ENCODE data around the gene UBAC1.
A peak's percentile ranks its signal among the peaks of the same experiment; 100 is the strongest.

The UBAC1 gene

DNA sequence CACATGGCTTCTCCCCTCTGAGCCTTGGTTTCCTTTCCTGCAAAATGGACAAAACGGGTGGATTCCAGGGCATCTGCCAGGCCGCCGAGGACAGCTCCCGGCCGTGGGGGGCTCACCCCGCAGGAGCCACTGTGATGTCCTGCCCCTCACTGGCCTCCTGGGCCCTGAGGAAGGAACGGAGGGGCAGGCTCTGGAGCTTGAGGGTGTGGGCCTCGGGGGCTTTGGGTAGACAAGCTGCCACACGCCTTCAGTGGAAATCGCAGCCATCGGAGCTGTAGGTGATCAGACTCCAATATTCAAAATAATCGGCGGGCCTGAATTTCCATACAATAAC lies 32.2 kb upstream of the UBAC1 start:
- no peak for DNase-seq

DNA sequence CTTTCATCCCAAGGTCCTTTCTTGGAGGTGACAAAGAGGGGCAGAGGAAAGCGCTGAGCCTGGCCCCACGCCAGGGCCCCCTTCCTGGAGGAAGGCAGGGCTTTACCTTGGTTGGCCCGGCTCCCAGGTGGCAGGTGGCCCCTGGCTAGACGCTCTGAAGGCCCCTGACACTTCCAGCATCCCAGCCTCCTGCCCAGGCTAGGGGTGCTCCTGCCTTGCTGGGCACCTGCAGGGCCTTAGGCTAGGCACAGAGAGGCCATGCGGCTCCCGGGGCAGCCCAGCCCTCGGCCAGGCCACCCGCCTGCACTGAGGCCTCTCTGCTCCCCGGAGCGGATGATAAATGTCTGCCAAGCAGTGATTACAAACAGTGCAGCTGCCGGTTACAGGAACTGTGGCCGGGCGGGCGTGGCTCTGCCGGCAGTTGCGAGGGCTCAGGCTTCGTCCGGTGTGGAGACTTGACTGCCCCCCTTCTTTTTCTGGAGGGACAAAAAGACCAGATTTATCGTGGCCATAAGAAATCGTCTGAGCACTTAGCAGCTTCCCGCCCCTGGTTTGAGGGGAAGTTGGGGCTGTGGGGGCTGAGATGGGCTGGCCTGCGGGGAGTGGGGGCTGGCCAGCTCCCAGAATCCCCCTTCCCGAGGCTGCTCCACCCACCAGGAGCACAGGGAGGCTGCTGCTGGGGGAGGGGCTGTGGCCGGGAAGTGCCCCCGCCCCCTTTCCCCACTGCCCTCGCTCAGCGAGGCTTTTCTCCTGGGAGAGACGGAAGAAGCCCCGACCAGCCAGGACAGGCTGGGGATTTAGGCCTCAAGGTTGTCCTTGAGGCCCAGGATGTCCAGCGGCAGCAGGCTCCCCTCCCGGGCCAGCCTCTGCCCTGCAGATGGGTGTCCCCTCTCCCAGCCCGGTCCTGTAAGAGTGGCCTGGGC lies 31.6 kb upstream of the UBAC1 start:
- DNase-seq = peak; percentile 76

DNA sequence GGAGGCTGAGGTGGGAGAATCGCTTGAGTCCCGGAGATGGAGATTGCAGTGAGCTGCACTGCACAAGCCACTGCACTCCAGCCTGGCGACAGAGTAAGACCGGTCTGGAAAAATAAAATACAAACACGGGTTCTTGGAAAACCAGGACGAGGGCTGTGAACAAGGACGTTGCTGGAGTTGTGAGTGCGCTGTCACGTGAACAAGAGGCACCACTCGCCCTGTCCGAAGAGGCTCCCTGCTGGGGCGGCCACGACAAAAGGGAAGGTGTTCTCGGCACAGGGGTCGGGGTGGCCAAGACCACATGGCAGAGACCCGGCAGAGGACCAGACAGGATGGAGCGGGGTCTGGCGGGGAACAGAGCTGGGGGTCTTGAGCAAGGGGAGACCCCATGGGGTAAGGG lies 30.6 kb upstream of the UBAC1 start:
- DNase-seq = peak; percentile 72

DNA sequence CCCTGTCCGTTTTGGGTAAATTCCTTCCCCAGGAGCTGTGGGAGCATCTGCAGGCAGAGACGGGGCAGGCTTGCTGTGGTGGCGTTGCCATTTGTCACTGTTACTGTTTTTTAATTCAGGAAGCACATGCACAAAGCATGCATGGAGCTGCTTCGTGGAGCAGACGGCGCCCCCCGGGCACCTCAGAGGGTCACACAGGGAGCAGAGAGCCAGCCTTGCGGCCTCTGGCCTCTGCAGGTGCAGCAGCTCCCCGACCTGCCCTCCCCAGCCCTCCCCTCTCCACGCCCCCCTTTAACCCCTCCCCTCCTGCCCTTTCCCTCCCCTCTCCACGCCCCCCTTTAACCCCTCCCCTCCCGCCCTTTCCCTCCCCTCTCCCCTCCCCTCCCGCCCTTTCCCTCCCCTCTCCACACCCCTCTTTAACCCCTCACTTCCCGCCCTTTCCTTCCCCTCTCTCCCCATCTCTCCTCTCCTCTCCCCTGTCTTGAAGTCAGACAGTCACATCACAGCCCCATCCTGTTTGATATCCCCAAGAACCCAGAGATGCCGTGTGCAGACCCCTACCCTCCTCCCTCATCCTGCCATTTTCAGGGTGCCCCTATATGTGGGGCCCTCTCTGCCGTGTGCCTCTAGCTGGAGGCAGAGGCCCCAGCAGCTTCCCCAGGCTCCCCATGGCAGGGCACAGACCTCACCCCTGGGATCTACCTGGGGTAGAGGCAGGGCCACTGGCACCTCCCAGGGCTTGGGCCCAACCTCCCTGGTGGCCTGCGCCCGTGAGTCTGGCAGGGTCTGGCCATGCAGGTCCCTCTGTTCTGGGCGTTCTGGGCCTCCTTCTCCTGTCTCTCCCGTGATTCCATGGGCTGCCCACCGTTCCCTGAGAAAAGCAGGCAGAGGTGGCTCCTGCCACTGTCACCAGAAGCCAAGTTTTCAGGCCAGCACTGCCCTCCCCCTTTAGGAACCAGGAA lies 29.6 kb upstream of the UBAC1 start:
- peak; percentile 27 for DNase-seq

DNA sequence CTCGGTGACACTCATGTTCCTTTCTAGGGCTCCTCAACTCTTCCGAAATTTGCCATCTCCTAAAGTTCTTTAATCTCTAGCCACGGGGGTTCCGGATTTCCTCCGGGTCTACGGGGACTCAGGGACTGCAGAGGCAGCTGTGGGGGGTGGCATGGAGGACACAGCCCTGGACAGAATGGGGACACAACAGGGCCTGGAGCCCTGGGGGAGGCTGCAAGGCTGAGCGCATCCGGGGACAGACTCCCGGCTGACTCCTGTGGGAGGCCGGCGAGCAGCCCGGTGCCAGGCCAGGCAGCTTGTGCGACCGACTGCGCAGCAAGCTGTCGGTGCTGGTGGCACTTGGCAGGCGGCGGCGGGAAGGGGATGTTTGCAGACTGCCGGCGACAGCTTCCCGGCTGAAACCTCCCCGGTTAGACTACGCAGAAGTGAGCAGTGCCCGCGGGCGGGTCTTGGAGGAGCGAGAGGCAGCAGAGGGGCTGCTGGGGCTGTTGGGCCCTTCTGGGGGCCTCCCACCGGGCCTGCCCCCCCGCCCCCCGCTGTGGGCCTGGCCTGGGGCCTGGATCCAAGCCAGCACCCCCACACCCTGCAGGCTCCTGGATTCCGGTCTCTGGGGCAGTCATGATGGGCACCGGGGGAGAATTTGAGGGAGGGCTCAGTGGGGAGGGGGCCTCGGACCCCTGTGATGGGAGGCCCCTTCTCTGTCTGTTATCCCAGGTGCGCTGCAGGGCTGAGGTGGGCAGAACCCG lies 28.7 kb upstream of the UBAC1 start:
- peak; percentile 59 for DNase-seq

DNA sequence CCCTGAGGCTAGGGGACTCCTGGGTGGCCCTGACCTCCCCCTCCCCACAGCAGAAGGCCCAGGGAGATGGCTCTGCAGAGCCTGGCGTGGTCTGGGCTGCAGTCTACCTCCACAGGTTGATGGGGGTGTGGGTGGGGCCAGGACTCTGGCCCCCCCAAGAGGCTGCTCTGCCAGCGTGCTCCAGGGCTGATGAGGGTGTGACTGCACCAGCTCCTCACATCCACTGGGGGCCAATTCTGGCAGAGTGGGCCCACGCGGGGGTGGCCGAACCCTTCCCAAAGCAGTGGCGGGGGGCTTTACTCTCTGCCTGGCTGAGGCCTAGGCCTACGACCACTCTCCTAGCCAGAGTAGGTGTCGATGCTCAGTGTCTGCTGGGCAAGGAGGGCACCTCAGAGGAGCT lies 28.0 kb upstream of the UBAC1 start:
- no peak for DNase-seq

DNA sequence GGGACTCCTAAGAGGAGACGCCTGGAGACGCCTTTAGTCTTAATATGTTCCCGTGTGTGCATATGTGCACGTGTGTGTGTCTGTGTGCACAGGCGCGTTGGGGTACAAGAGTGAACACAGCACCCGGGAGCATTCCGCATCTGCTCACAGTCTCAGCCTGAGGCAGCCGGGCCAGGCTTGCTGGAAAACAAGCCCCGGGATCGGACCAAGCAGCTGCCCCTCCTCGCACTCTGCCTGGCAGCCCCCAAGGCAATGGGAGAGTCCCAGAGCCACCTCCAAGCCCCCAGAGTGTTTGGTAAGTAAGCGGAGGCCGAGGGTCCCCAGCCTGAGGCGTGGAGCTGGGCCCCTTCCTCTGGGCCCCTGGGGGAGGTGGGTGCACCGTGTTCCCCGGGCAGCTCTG lies 27.3 kb upstream of the UBAC1 start:
- no peak for DNase-seq

DNA sequence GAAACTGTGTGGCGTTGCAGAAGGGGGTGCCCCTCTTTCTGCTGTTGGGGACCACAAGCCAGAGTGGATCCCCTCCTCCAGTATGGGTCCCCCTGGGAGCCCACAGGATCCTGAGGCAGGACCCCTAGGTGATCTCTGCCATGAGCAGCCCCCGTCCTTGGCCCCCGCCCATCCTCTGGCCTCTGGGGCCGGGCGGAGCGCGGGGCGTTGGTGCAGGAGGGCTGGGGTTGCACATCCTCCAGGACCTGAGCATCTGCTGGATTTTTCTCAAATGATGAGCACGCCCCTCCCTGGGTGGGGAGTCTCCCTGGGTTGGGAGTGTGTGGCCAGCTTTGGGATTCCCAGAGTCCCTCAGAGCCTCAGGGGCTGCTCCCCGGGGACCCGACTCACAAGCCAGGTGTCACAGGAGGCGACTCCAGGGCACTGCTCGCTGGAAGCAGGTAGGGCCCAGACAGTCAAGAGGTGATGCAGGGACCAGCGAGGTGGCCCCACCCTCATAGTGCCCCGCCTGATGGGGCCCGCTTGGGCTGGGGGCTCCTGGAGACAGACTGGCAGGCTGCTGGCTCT lies 26.7 kb upstream of the UBAC1 start:
- DNase-seq = no peak

DNA sequence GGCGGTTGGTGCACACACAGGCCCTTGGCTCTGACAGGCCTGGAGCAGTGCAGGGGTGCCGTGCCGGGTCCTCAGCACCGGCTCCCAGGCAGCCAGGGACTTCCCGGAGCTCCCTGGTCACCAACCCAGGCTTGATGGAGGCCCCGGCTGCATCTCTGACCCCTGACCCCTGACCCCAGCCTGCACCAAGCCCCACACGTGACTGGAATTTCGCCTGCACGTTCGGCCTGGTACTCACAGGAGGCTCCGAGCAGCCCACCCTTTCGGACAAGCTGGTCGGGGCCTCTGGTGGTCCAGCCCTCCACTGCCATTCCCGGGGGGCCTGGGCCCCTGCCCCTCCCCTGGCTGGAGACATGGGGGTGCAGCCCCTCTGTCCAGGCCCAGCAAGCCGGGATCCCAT lies 25.4 kb upstream of the UBAC1 start:
- no peak for DNase-seq

DNA sequence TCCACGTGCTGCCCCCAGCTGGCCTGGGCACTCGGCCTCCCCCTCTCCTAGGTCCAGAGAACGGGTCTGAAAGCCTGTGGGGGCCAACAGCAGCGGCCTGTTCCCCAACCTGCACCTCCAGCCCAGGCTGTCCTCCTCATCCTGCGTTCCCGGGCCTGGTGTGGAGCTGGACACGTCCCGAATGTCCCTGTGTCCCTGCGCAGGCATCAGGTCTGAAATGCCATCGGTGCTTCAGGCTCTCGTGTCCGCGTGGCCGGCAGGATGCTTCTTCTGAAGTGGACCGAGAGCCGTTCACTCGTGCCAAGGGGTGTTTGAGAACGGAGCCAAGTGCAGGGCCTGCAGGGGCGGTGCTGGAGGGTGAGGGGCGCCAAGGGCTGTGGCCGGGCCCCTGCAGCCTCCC lies 24.7 kb upstream of the UBAC1 start:
- no peak for DNase-seq

DNA sequence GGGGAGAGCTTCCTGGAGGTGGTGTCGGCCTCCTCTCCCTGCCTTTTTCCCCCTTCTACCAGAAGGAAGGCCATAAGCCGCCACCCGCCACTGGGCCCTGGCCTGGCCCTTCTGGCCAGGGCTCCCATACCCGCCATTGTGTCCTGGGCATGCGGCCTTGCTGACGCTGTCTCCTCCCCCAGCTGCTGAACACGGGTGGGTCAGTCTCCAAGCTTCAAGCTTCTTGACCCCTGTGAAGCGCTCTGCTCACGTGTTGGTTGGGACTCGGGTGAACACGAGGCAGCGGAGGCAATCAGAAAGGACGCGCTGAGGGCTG lies 24.2 kb upstream of the UBAC1 start:
- DNase-seq = no peak

DNA sequence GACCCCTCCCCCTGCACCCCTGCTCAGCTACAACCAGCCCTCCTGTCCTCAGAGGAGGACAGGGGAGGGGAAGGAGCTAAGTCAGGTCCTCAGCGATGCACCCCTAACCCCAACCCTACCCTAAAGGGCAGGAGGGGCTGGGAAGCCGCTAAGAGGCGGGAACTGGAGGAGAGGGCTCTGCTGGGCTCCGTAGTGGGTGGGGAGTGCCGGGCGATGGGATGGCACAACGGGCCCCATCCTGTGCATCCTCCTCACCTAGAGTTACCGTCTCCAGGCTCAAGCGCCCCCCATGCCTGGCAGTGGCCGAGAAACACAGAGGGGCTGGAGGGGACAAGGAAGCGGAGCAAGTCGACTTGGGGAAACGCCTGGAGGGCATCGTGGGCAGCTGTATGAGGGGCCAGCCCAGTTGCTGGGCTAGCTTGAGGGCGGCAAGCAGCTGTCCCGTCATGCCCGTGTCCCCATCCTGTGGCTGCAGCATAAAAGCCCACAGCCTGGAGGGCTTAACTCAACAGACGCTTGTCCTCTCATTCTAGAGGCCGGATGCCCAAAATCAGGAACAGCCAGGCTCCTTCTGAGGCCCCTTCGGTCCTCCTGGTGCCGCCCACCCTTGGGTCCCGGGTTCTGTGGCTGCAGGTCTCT lies 23.0 kb upstream of the UBAC1 start:
- no peak for DNase-seq

DNA sequence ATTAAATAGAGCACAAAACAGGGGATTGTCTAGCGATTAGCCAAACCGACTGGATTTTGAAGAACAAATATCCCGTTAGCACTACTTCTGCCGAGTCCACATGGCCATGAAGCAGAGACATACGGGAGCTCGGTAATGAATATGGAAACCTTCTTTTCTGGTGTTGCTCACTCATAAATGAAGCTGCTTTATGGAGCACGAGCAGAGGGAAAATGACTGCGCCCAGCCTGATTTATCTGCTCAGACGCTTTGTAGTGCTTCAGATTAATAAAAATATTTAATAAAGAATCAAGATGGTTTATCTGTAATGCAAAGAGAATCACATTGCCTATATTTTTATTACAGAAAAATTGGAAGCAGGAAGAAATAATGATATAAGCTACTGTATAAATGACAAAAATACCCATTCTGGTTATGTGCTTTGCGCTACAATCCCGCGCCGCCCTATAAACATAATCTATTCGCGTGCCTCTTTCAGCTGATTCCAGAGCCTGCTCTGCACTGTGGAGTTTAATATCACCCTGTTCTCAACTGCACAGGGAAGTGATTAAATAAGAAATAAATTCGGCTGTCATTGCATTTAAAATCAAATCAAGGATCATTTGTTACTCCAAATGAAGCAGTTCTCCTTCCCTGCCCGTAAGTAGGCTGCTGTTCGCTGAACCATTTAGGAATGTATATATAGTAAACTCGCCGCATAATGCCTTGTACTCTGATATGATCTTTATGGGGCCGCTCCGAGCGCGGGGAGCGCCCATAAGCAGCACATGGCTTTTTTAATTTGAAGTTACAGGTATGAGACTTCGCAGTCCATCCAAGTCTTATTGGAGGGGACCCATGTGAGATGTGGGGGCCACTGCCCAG lies 22.3 kb upstream of the UBAC1 start:
- DNase-seq = no peak

DNA sequence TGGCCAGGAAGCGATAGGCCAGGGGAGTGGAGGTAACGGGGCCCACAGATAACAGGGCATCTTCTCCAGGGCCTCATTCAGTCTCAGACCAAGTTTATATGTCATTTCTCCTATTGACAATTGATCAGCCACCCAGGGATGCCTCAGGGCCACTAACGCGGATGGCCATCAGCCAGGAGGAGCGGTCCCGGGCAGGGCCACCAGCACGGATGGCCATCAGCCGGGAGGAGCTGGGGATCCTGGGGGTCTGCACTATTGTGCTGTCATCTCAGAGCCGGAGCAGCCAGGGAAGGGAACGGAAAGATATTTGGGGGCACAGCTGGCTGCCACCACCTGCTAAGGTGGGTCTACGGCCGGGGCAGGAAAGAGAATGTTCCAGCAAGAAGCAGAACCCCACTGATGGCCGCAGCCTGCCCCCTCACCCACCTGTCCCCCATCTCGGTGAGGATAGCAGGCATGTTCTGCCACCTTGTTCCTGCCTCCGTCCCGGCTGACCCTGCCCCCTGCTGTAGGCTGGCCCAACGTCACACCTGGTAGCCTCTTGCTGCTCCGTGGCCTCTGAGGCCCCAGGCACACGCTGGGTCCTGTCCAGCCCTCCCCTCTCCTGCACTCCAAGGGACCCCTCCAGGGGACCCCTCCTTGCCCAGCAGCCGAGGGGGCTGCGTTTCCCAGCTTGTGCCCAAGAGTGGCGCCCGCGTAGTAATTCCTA lies 21.5 kb upstream of the UBAC1 start:
- DNase-seq = no peak

DNA sequence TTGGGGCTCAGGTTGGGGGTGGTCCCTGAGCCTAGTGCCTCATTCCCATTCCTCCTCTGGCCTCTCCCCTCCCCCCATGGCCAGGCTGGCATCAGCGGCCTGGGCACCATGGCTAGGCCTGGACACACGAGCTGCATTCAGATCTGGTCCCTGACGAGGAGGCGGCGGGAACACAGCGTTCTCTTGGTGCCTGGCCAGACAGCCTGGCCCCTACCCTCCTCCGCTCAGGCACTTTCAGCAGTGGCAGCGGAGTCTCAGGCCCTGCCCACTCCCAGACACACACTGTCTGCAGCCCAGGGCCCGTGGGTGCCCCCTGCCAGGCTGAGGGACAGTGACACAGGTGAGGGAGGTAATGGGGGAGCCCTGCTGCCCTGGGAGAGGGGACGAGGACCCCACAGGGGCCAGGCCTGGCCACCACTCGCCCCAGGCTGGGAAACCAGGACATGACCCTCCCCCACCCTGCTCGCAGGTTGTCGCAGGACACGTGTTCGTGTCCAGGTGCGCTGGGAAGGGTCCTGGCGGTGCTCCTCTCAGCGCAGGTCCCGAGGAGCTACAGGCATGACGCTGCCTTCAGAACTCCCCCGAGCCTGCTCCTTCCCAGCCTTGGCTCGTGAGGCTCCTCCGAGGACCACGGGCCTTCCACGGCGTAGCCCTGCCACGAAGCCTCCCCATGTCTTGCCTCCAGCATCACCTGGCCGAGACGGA lies 19.9 kb upstream of the UBAC1 start:
- no peak for DNase-seq

DNA sequence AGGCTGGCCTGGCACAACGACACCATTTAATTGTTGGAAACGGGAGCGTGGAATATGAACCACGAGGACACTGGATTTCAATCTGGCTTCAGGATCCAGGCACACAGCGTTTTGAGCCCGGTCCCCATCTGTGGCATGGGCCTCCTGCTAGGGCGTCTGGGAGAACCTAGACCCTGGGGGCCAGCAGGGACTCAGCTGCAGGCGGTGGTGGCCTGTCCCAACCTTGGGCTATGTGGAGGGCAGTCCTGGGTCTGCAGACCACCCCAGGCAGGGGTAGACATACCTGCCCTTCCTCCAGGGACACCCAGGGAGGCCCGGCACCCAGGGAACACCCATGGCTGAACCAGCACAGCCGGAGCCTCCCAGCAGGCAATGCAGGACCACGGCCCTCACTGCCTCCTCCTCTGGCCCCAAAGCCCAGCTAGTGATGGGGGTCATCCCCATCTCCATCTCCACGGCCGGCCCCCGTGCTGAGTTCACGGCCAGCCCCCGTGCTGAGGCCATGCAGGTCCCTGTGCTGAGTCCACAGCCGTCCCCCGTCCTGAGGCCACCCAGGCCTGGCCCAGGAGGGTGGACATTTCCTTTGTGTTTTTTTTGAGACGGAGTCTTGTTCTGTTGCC lies 18.5 kb upstream of the UBAC1 start:
- no peak for DNase-seq

DNA sequence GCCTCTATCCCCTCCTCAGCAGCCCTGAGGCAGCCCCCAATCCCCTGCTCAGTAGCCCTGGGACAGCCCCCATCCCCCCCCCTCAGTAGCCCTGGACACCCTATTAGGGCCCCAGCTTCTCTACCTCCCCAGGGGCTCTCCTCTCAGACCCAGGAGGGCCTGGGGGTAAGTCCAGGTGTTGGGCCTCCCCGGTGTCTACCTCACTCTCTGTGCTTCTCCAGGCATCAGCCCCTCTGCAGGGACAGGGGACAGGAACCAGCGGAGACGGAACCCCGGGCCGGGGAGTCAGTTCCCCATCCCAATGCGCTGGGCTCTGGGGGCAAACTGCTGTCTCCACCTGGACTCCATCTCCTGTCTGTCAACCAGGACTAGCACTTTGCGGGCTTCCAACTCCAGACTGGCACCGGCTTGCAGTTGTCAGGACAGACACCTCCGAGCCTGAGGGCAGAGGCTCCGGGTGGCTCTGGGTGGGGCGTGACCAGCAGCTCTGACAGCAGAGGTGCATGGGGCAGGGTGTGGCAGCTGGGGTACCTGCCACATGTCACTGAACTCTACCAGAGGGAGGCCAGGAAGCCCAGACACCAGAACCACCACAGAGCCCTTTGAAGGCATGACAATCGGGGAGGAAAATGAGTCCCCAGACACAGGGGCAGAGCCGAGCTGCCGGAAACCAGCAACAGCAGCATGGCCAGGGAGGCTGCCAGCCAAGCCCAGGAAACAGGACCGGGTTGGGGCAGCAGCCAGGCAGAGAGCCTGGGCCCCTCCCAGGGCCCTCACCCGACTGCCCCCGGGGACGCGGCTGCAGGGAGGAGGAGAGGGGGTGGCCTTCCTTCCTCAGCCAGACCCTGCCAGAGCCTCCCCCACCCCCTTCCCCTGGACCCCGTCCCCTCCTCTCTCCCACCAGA lies 17.7 kb upstream of the UBAC1 start:
- DNase-seq = no peak

DNA sequence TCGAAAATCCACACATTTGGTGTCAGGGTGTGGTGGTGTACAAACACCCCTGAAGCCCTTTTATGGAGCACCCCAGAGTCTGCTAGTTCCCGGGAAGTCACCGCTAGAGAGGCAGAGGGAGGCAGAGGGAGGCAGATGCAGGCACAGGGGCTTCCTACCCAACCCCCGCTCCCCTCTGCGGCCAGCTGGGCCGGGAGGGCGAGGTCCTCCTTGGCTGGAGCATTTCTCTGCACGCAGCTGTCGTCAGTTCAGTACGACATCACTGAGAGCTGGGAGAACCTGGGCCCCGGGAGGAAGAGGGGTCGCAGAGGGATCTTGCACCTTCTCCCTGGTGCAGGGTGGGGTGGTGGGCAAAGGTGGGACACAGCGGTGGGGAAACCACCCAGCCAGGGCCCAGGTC lies 15.8 kb upstream of the UBAC1 start:
- DNase-seq = no peak

DNA sequence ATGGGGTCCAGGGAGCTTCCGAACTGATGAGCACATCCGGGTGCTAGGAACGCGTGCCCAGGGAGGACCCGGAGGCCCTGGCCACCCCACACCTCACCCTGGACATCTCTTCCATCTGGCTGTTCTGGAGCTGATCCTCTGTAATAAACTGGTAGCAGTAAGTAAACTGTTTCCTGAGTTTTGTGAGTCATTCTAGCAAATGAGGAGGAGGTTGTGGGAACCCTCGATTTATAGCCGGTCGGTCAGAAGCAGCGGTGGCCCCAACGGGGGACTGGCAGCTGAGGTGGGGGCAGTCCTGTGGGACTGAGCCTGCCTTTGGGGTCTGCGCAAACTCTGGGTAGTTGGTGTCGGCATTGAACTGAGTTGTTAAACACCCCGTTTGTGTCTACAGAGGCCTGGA lies 15.4 kb upstream of the UBAC1 start:
- DNase-seq = no peak

Measured in NCI-H510A (cell line).